ENCODE measurements around the gene DLK2.
"Not testable (repeated sequence)": the region's sequence is repeated elsewhere in the genome, so short reads cannot be mapped to it uniquely, and the experiment has no call there.

The DLK2 gene

DNA sequence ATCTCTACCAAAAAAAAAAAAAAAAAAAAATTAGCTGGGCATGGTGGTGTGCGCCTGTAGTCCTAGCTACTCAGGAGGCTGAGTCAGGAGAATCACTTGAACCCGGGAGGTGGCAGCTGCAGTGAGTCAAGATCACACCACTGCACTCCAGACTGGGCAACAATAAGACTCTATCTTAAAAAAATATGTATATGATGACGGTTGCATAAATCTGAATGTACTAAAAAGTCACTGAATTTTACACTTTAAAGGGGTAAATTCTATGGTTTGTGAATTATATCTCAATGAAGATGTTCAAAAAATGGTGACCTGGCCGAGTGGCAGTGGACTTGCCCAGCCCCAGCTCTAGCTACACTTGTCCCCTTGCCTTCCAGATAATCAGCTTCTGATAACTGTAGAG is 38.4 kb downstream of the DLK2 start:
- no peak for DNase-seq
- Histone ChIP-seq H3K4me3 (ENCODE audit: low read depth, low read length) (no peak overlapping the region), H3K36me3 (no peaks in the 10 kb centered on the region), H3K27ac (no peak overlapping the region), H3K27me3 (ENCODE audit: insufficient read depth, low read depth, severe bottlenecking) (no peaks in the 10 kb centered on the region), H3K9me3 (ENCODE audit: severe bottlenecking) (peaks cover 11% of the 10 kb centered on the region)
- TF ChIP-seq, protein P1, sequence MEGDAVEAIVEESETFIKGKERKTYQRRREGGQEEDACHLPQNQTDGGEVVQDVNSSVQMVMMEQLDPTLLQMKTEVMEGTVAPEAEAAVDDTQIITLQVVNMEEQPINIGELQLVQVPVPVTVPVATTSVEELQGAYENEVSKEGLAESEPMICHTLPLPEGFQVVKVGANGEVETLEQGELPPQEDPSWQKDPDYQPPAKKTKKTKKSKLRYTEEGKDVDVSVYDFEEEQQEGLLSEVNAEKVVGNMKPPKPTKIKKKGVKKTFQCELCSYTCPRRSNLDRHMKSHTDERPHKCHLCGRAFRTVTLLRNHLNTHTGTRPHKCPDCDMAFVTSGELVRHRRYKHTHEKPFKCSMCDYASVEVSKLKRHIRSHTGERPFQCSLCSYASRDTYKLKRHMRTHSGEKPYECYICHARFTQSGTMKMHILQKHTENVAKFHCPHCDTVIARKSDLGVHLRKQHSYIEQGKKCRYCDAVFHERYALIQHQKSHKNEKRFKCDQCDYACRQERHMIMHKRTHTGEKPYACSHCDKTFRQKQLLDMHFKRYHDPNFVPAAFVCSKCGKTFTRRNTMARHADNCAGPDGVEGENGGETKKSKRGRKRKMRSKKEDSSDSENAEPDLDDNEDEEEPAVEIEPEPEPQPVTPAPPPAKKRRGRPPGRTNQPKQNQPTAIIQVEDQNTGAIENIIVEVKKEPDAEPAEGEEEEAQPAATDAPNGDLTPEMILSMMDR (IDR thresholded peaks at IDR 0.05; ENCODE audit: low read depth, low read length), result no peak

DNA sequence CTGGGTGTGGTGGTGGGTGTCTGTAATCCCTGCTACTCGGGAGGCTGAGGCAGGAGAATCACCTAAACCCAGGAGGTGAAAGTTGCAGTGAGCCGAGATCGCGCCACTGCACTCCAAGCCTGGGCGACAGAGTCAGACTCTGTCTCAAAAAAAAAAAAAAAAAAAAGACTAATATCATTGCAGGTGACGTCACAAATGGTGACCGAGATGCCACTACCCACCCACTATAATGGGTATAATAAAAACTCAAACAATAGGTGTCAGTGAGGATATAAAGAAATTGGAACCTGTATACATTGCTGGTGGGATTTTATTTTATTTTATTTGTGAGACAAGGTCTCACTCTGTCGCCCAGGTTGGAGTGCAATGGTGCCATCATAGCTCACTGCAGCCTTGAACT is 40.1 kb downstream of the DLK2 start:
- H3K27ac ChIP-seq; H3K27me3 ChIP-seq (ENCODE audit: insufficient read depth, low read depth, severe bottlenecking); H3K36me3 ChIP-seq; DNase-seq; H3K4me3 ChIP-seq (ENCODE audit: low read depth, low read length): not testable (repeated sequence)
- H3K9me3 ChIP-seq (ENCODE audit: severe bottlenecking), result peaks cover 14% of the 10 kb centered on the region

DNA sequence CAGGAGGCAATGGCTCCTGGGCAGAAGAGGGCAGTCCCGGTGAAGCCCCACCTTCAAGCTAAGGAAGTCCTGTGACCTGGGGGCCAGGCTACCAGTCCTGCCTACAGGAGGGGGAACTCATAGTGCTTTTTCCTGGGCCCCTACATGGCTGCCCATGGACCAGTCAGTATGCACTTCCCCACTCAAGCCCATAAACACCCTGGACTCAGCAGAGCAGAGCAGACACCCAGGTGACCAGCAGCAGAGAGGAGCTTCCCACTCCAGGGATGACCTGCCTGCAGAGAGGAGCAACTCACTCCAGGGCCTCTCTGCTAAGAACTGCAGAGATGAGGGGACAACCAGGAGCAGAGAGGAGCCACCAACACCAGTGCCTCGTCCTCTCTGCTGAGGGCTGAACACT is 42.3 kb downstream of the DLK2 start:
- DNase-seq, result no peak
- H3K36me3 ChIP-seq, result no peaks in the 10 kb centered on the region
- TF ChIP-seq, protein P1 (IDR thresholded peaks at IDR 0.05; ENCODE audit: low read depth, low read length), result no peak
- no peak overlapping the region for H3K27ac ChIP-seq
- H3K27me3 ChIP-seq (ENCODE audit: insufficient read depth, low read depth, severe bottlenecking), result no peaks in the 10 kb centered on the region
- H3K9me3 ChIP-seq (ENCODE audit: severe bottlenecking), result peaks cover 17% of the 10 kb centered on the region
- H3K4me3 ChIP-seq (ENCODE audit: low read depth, low read length), result no peak overlapping the region

DNA sequence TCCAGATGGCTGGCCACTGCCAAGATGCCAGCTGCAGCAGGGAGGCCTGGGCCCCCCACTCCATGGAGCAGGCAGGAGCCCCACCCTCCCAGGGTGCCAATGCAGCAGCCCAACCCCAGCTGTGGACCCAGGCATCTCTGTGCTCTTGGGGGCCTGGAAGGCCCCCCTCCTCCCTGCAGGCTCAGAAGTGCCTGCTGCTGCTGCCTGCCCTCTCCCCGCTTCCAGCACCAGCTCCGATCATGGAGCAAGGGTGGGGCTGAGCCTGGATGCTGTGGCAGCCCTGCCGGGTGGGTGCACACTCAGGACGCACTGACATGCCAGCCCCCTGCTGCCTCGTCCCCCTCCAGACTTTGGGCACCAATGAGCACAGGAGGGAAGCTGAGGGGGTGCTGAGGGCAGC is 42.8 kb downstream of the DLK2 start:
- TF ChIP-seq, protein P1 (IDR thresholded peaks at IDR 0.05; ENCODE audit: low read depth, low read length), result no peak
- H3K27ac ChIP-seq, result no peak overlapping the region
- H3K9me3 ChIP-seq (ENCODE audit: severe bottlenecking), result peaks cover 17% of the 10 kb centered on the region
- no peaks in the 10 kb centered on the region for H3K27me3 ChIP-seq (ENCODE audit: insufficient read depth, low read depth, severe bottlenecking)
- no peak for DNase-seq
- H3K36me3 ChIP-seq, result no peaks in the 10 kb centered on the region
- H3K4me3 ChIP-seq (ENCODE audit: low read depth, low read length), result no peak overlapping the region

DNA sequence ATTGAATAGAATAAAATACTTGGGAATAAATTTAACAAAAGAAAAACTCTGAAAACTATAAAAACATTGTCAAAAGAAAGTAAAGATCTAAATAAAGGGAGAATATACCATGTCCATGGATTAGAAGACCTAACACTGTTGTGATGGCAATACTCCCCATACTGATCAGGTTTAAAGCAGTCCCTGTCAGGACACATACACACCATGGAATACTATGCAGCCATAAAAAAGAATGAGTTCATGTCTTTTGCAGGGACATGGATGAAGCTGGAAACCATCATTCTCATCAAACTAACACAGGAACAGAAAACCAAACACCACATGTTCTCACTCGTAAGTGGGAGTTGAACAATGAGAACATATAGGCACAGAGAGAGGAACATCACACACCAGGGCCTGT is 44.6 kb downstream of the DLK2 start:
- not testable (repeated sequence) for H3K4me3 ChIP-seq (ENCODE audit: low read depth, low read length); H3K27ac ChIP-seq; H3K36me3 ChIP-seq; H3K27me3 ChIP-seq (ENCODE audit: insufficient read depth, low read depth, severe bottlenecking); DNase-seq
- peaks cover 17% of the 10 kb centered on the region for H3K9me3 ChIP-seq (ENCODE audit: severe bottlenecking)

DNA sequence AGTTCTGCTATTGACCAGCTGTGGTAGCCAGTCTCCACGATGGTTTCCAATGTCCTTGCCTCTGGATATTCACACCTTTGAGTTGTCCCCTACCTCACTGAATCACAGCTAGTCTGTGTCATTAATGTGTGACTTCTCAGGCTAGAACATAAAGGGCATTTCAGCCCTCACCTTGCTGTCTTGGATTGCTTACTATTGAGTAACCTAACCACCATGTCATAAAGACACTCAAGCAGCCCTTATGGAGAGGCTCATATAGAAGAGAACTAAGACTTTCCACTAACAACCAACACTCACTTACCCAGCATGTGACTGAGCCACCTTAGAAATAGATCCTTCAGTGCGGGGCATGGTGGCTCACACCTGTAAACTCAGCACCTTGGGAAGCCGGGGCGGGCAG is 47.1 kb downstream of the DLK2 start:
- H3K9me3 ChIP-seq (ENCODE audit: severe bottlenecking), result peaks cover 17% of the 10 kb centered on the region
- H3K4me3 ChIP-seq (ENCODE audit: low read depth, low read length), result no peak overlapping the region
- H3K36me3 ChIP-seq, result no peaks in the 10 kb centered on the region
- DNase-seq, result no peak
- H3K27ac ChIP-seq, result no peak overlapping the region
- TF ChIP-seq, protein P1 (IDR thresholded peaks at IDR 0.05; ENCODE audit: low read depth, low read length), result no peak
- no peaks in the 10 kb centered on the region for H3K27me3 ChIP-seq (ENCODE audit: insufficient read depth, low read depth, severe bottlenecking)

DNA sequence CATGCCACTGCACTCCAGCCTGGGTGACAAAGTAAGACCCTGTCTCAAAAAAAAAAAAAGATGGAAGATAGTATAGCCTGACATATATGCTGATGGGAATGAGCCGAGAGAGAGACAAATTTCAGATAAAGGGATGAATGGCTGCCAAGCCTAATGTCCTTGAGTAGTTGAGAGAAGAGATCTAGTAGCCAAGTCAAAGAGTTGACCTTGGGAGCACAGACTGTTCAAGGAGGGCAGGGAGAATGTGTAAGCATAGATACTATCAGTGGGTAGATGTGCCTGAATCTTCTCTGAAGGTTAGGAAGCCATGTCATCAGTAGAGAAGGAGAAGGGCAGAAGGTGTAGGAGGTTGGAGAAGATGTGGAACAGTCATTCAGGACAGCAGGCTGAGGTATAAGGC is 48.1 kb downstream of the DLK2 start:
- no peaks in the 10 kb centered on the region for H3K36me3 ChIP-seq
- H3K9me3 ChIP-seq (ENCODE audit: severe bottlenecking), result peaks cover 8% of the 10 kb centered on the region
- H3K27me3 ChIP-seq (ENCODE audit: insufficient read depth, low read depth, severe bottlenecking), result no peaks in the 10 kb centered on the region
- TF ChIP-seq, protein P1 (IDR thresholded peaks at IDR 0.05; ENCODE audit: low read depth, low read length), result no peak
- H3K4me3 ChIP-seq (ENCODE audit: low read depth, low read length), result no peak overlapping the region
- DNase-seq, result no peak
- H3K27ac ChIP-seq, result no peak overlapping the region

Measured in WERI-Rb-1 (cell line).